HG03571 (cell line): ENCODE data around the gene DPP9.

Experiments used
- ATAC-seq: cut with Tn5 transposase; IDR thresholded peaks from one replicate; pipeline ENCODE4 v1.9.1; 2021; ENCODE audit not compliant: unreplicated experiment

The DPP9 gene

GRCh38 chr19:4660993-4661392 lies 62.6 kb downstream of the DPP9 start:
- no peak for ATAC-seq

GRCh38 chr19:4660181-4660791 lies 63.4 kb downstream of the DPP9 start:
- ATAC-seq: no peak

- ATAC-seq: no peak
Observed at GRCh38 chr19:4657835-4658234, 65.8 kb downstream of the DPP9 start.

GRCh38 chr19:4657262-4657661 lies 66.4 kb downstream of the DPP9 start:
- ATAC-seq: no peak

- ATAC-seq: no peak
Observed at GRCh38 chr19:4656102-4656501, 67.5 kb downstream of the DPP9 start.

- ATAC-seq: no peak
Observed at GRCh38 chr19:4654437-4655361, 68.9 kb downstream of the DPP9 start.

- ATAC-seq: no peak
Observed at GRCh38 chr19:4653793-4654436, 69.7 kb downstream of the DPP9 start.

- ATAC-seq: no peak
Observed at GRCh38 chr19:4652075-4652474, 71.6 kb downstream of the DPP9 start.

- ATAC-seq: no peak
Observed at GRCh38 chr19:4650159-4650558, 73.5 kb downstream of the DPP9 start.

GRCh38 chr19:4649392-4650047 lies 74.1 kb downstream of the DPP9 start:
- no peak for ATAC-seq

- no peak for ATAC-seq
Observed at GRCh38 chr19:4647676-4648644, 75.7 kb downstream of the DPP9 start.

GRCh38 chr19:4645718-4646117 lies 77.9 kb downstream of the DPP9 start:
- no peak for ATAC-seq

GRCh38 chr19:4642625-4643024 lies 81.0 kb downstream of the DPP9 start:
- ATAC-seq: no peak

GRCh38 chr19:4641132-4641531 lies 82.5 kb downstream of the DPP9 start:
- ATAC-seq: no peak

- no peak for ATAC-seq
Observed at GRCh38 chr19:4640247-4641000, 83.2 kb downstream of the DPP9 start.

GRCh38 chr19:4639531-4640246 lies 84.0 kb downstream of the DPP9 start:
- peak; percentile 7 for ATAC-seq

GRCh38 chr19:4638828-4639530 lies 84.7 kb downstream of the DPP9 start, which contains the start of gene TNFAIP8L1:
Gene TNFAIP8L1 (plus strand): TSS chr19:4639516. CDS start chr19:4651870, 12,354 bp downstream.
- peak; percentile 66 for ATAC-seq

GRCh38 chr19:4638317-4638716 lies 85.3 kb downstream of the DPP9 start:
- ATAC-seq: no peak
